ENCODE measurements around the gene DNM3. TPM values are rescaled to one million over a fixed set of nuclear protein-coding genes. Genes with fewer than 3 reads are reported as not detected.
A peak's percentile ranks its signal among the peaks of the same experiment; 100 is the strongest.

Gene DNM3
- total and polyA plus RNA-seq, 2 donors (not counting 3 experiments of a cell fraction or from before 2014, with no cell fraction given), result 1.4 to 2.5 TPM

DNA sequence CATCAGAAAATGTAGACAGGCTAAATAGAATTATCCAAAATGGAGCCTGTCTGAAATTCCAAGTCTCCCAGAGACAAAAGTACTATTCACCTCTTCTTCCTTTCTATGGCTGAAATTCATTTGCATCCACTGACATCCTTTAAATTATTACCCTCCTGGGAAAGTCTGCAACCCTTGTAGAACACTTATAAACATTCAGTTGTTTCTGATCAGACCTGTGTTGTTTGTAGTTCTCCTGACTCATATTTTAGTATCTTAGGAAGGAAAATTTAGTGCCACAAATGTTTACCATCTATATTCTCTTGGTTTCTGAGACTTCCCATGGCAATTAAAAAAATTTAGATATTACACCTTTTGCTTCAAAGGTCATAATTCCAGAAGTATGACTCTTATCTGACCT, 509.6 kb downstream of the DNM3 start:
- Histone ChIP-seq H2AFZ (ENCODE audit: low read depth, low read length) (peak overlapping the region; percentile 44), H3K9me1 (replicated peaks; ENCODE audit: control insufficient read depth, extremely low read depth, insufficient read depth, low read length) (no peaks in the 10 kb centered on the region), H3K9me3 (replicated peaks; ENCODE audit: control insufficient read depth, insufficient read depth, low read length) (no peaks in the 10 kb centered on the region), H3K4me3 (replicated peaks in 1 of 3; ENCODE audit: insufficient read depth in 1 of 3, low read depth in 1 of 3, low read length in 3 of 3) (no peak overlapping the region), H3K36me3 (ENCODE audit: control insufficient read depth in 2 of 2, extremely low read depth in 1 of 2, insufficient read depth in 2 of 2, low read length in 2 of 2) (no peaks in the 10 kb centered on the region), H3K27ac (ENCODE audit: insufficient read depth, low read depth, low read length) (no peak overlapping the region), H3K27me3 (ENCODE audit: control insufficient read depth in 2 of 2, insufficient read depth in 2 of 2, low read length in 2 of 2) (no peaks in the 10 kb centered on the region), H3K9ac (replicated peaks; ENCODE audit: extremely low read depth, insufficient read depth, low read length) (no peak overlapping the region), H3K4me2 (ENCODE audit: insufficient read depth, low read length) (no peak overlapping the region), H4K20me1 (replicated peaks; ENCODE audit: control insufficient read depth, extremely low read depth, insufficient read depth, low read length) (no peaks in the 10 kb centered on the region), H3K79me2 (ENCODE audit: control insufficient read depth, insufficient read depth, low read length) (no peaks in the 10 kb centered on the region), H3K4me1 (ENCODE audit: control insufficient read depth, extremely low read depth, insufficient read depth, low read length) (peaks cover 19% of the 10 kb centered on the region)
- DNase-seq (ENCODE audit: low read depth, low spot score), result peak; percentile 2
- no TSS peak for BruUV-seq (replicated peaks)
- intact Hi-C loops (cut with micrococcal nuclease), result no loop called here
- no peak for FAIRE-seq
- dilution Hi-C loops (cut with MboI; ENCODE audit: extremely low pct_ligation_motif_present, low sequenced_read_pairs), result no loop called here
- POLR2A ChIA-PET, result no interaction called here
- TF ChIP-seq, protein P1, sequence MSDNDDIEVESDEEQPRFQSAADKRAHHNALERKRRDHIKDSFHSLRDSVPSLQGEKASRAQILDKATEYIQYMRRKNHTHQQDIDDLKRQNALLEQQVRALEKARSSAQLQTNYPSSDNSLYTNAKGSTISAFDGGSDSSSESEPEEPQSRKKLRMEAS (IDR thresholded peaks at IDR 0.05; ENCODE audit: insufficient read depth, insufficient read length), result no peak
- no peak for TF ChIP-seq FOS (IDR thresholded peaks at IDR 0.05; ENCODE audit: borderline replicate concordance, insufficient read depth, low read length)
- TF ChIP-seq POLR2A (IDR thresholded peaks at IDR 0.05; ENCODE audit: low read depth, low read length), result no peak
- no peak for TF ChIP-seq EZH2 (IDR thresholded peaks at IDR 0.05; ENCODE audit: borderline replicate concordance, low read depth, low read length, severe bottlenecking)
- TF ChIP-seq, protein P2, sequence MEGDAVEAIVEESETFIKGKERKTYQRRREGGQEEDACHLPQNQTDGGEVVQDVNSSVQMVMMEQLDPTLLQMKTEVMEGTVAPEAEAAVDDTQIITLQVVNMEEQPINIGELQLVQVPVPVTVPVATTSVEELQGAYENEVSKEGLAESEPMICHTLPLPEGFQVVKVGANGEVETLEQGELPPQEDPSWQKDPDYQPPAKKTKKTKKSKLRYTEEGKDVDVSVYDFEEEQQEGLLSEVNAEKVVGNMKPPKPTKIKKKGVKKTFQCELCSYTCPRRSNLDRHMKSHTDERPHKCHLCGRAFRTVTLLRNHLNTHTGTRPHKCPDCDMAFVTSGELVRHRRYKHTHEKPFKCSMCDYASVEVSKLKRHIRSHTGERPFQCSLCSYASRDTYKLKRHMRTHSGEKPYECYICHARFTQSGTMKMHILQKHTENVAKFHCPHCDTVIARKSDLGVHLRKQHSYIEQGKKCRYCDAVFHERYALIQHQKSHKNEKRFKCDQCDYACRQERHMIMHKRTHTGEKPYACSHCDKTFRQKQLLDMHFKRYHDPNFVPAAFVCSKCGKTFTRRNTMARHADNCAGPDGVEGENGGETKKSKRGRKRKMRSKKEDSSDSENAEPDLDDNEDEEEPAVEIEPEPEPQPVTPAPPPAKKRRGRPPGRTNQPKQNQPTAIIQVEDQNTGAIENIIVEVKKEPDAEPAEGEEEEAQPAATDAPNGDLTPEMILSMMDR (IDR thresholded peaks at IDR 0.05; ENCODE audit: extremely low read depth in 1 of 2, insufficient read depth in 1 of 2, low read depth in 1 of 2, low read length in 2 of 2), result no peak
- TF ChIP-seq JUN (IDR thresholded peaks at IDR 0.05; ENCODE audit: borderline replicate concordance, insufficient read depth, insufficient read length, low read depth), result no peak
- TF ChIP-seq POLR2AphosphoS5 (IDR thresholded peaks at IDR 0.05; ENCODE audit: insufficient read depth, low read depth, low read length), result no peak
- TF ChIP-seq MYC (IDR thresholded peaks at IDR 0.05; ENCODE audit: low read depth, low read length), result no peak
- no peak for TF ChIP-seq GATA2 (IDR thresholded peaks at IDR 0.05; ENCODE audit: insufficient read depth, insufficient read length, low read depth, low read length)
- CTCF ChIA-PET, result interaction anchor here (1.6 to 2.0 kb wide), 2 partner anchors 9 to 48 kb away, joined by 4 to 9 read pairs; no protein-coding TSS in a partner anchor
